Breast epithelium (tissue), 4 donors: Measurements from ENCODE around the gene ACSL1. TPM values are rescaled to one million over a fixed set of nuclear protein-coding genes. Genes with fewer than 3 reads are reported as not detected.

Experiments
- DNase-seq, 2 donors: peaks; one replicate each; pipeline ENCODE4 v3.0.0-alpha.2; 2019; ENCODE audit warnings: low spot score in 2 of 2
- H3K27ac ChIP-seq, 2 donors: fragments of 200-600 bp; sonication (generic) in 1 of 2; one replicate each; pipeline ENCODE4 v1.5.1; 2016 to 2019; ENCODE audit warnings: mild to moderate bottlenecking in 1 of 2
- H3K27me3 ChIP-seq, 2 donors: fragments of 200-600 bp; sonication (generic) in 1 of 2; one replicate each; pipeline versions ENCODE4 v1.5.1 to v1.6.0; 2017 to 2019; ENCODE audit warnings: control low read depth in 1 of 2, mild to moderate bottlenecking in 1 of 2
- H3K36me3 ChIP-seq: fragments of 200-600 bp; one replicate; pipeline ENCODE4 v1.5.1; 2019
- H3K4me1 ChIP-seq, 2 donors: fragments of 200-600 bp; sonication (generic); one replicate each; pipeline ENCODE4 v1.5.1; 2016 to 2019; ENCODE audit warnings: control low read depth in 1 of 2
- H3K4me3 ChIP-seq, 3 donors: fragments of 200-600 bp; sonication (generic); 1 replicate in 2 of 3; 2 replicates in 1 of 3; pipeline ENCODE4 v1.5.1; 2016 to 2019; ENCODE audit warnings: mild to moderate bottlenecking in 3 of 3, moderate library complexity in 2 of 3
- H3K9me3 ChIP-seq, 2 donors: fragments of 200-600 bp; sonication (generic) in 1 of 2; one replicate each; pipeline ENCODE4 v1.5.1; 2016 to 2019; ENCODE audit warnings: control low read depth in 1 of 2
- POLR2A ChIP-seq: fragments of 450-650 bp; IDR thresholded peaks from one replicate; pipeline ENCODE4 v1.6.1; 2016; ENCODE audit warnings: antibody characterized with exemption, mild to moderate bottlenecking, moderate library complexity
- POLR2AphosphoS5 ChIP-seq, 3 donors: sonication (generic); formaldehyde crosslinking; IDR thresholded peaks; one replicate each; pipeline ENCODE4 v1.6.1; 2017; ENCODE audit warnings: antibody characterized with exemption in 3 of 3
- intact Hi-C: fragments of 100-400 bp; cut with DNase I; formaldehyde crosslinking; loops from one replicate; pipeline ENCODE4 v1.15.1; 2023; ENCODE audit warnings: low total_unique reads
- total RNA-seq, 3 donors: library from RNA; depleted of rRNA; stranded (reverse); fragments of >200 nt; gene quantifications; one replicate each; pipeline ENCODE4 v1.1.0, GENCODE V29; 2016
- TF ChIP-seq, protein P1 (sequence below), 3 donors: fragments of 450-650 bp; IDR thresholded peaks; one replicate each; pipeline ENCODE4 v1.5.1; 2016 to 2017; ENCODE audit warnings: antibody characterized with exemption in 3 of 3, mild to moderate bottlenecking in 3 of 3, moderate library complexity in 3 of 3

Gene ACSL1
- total RNA-seq, 3 donors from 2014 or later = 167 to 797 (median 254) TPM

DNA sequence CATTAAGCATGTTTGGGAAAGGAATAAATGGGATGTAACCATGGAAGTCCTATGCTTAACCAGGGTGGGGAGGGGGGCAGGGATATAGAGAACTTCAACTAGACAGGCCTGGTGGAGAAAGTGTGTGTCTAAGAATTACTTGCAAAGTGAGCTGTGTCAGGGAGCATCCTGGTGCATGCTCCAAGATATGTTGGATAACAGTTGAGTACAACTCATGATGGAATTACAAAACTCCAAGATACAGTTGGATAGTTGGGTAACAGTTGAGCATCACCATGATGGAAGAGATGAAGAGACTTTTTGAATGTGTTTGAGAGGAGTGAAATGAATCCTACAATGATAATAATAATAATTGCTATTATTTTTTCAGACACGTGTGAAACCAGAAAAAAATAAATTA, 26.1 kb upstream of the ACSL1 start:
- TF ChIP-seq, protein P1, sequence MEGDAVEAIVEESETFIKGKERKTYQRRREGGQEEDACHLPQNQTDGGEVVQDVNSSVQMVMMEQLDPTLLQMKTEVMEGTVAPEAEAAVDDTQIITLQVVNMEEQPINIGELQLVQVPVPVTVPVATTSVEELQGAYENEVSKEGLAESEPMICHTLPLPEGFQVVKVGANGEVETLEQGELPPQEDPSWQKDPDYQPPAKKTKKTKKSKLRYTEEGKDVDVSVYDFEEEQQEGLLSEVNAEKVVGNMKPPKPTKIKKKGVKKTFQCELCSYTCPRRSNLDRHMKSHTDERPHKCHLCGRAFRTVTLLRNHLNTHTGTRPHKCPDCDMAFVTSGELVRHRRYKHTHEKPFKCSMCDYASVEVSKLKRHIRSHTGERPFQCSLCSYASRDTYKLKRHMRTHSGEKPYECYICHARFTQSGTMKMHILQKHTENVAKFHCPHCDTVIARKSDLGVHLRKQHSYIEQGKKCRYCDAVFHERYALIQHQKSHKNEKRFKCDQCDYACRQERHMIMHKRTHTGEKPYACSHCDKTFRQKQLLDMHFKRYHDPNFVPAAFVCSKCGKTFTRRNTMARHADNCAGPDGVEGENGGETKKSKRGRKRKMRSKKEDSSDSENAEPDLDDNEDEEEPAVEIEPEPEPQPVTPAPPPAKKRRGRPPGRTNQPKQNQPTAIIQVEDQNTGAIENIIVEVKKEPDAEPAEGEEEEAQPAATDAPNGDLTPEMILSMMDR (IDR thresholded peaks at IDR 0.05) = no peak
- TF ChIP-seq POLR2AphosphoS5 (IDR thresholded peaks at IDR 0.05) (no peak), POLR2A (no peak)
- no peak overlapping the region for H3K4me3 ChIP-seq
- no peak overlapping the region for H3K27ac ChIP-seq
- no peaks in the 10 kb centered on the region for H3K27me3 ChIP-seq
- no peaks in the 10 kb centered on the region for H3K36me3 ChIP-seq
- H3K4me1 ChIP-seq = no peaks in the 10 kb centered on the region
- H3K9me3 ChIP-seq = no peaks in the 10 kb centered on the region
- DNase-seq = no peak
- intact Hi-C loops = no loop called here

DNA sequence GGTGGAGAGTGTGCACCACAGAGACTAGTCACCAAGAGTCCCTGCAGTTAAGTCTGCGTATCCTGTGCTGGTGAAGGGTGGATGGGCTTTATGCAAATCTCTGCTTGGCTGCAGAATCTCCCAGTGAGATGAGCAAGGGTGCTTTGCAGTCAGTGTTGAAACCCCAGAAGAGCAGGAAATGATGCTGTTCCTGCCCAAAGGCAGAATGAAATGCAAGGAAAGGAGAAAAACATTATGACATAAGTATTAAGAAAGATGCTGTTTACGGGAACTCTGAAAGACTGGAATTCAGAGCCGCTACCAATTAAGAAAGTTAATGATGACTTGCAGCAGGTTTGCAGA, 25.4 kb upstream of the ACSL1 start:
- intact Hi-C loops = no loop called here
- no peaks in the 10 kb centered on the region for H3K9me3 ChIP-seq
- no peak for DNase-seq
- H3K27ac ChIP-seq = no peak overlapping the region
- H3K4me3 ChIP-seq = no peak overlapping the region
- no peaks in the 10 kb centered on the region for H3K4me1 ChIP-seq
- no peaks in the 10 kb centered on the region for H3K36me3 ChIP-seq
- no peaks in the 10 kb centered on the region for H3K27me3 ChIP-seq
- TF ChIP-seq POLR2A = no peak
- TF ChIP-seq POLR2AphosphoS5 (IDR thresholded peaks at IDR 0.05) = no peak
- TF ChIP-seq, protein P1 (IDR thresholded peaks at IDR 0.05) = no peak

DNA sequence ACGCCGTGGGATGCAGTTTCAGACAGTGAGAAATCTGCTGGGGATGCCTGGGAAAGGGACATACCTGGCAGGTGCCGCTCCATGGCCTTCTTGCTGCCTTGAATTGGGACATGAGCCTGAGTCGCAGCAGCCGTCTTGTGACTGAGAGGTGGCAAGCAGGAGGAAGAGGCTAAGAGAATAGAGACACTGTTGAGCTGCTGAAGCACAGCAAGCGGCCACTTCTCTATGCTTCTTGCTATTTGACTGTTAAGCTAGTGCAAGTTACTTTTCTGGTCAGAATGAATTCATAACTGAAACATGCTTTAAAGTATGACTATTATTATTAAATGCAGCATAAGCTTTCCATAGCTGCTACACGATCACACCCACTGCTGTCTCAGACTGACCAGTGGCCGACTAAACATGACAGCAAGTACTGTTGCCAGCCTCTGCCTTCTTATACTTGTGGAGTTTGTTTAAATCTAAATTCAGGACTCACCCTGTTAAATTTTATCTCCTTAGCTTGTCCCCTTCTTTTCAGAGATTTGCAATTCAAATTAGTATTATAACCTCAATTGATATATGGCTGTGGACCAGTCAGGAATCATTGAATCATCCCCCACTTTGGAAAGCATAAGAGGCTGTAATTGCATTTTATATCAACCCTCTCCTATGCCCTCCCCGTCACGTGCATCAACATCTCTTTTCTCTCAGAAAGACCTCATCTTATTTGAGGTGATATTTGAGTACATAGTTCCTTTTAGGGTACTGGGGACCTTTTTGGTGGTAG, 24.8 kb upstream of the ACSL1 start:
- H3K36me3 ChIP-seq = no peaks in the 10 kb centered on the region
- intact Hi-C loops = no loop called here
- H3K4me3 ChIP-seq = no peak overlapping the region
- no peaks in the 10 kb centered on the region for H3K9me3 ChIP-seq
- H3K27ac ChIP-seq = no peak overlapping the region
- no peak for DNase-seq
- TF ChIP-seq POLR2A (no peak), POLR2AphosphoS5 (IDR thresholded peaks at IDR 0.05) (no peak)
- TF ChIP-seq, protein P1 (IDR thresholded peaks at IDR 0.05) = no peak
- no peaks in the 10 kb centered on the region for H3K27me3 ChIP-seq
- no peaks in the 10 kb centered on the region for H3K4me1 ChIP-seq

DNA sequence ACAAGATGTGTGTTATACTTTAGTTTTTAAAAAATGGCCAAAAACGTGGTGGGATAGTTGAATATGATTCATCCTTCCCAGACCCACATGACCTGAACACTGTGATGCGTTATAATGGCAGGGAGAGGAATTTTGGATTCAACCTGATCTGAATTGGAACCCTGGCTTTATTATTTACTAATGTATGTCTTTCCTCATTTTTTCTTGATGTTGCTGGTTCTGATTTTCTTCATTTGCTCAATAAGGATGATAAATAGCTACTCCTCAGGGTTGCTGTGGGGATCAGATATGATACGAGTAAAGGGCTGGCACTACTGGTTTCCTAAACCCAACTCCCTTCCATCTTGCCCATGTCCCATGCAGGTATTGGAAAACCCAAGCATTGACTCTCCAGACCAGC, 24.2 kb upstream of the ACSL1 start:
- H3K36me3 ChIP-seq = no peaks in the 10 kb centered on the region
- H3K27me3 ChIP-seq = no peaks in the 10 kb centered on the region
- no peaks in the 10 kb centered on the region for H3K9me3 ChIP-seq
- H3K4me3 ChIP-seq = no peak overlapping the region
- no peak overlapping the region for H3K27ac ChIP-seq
- intact Hi-C loops = no loop called here
- no peaks in the 10 kb centered on the region for H3K4me1 ChIP-seq
- no peak for DNase-seq
- TF ChIP-seq POLR2AphosphoS5 (IDR thresholded peaks at IDR 0.05) = no peak
- TF ChIP-seq, protein P1 (IDR thresholded peaks at IDR 0.05) = no peak
- no peak for TF ChIP-seq POLR2A

DNA sequence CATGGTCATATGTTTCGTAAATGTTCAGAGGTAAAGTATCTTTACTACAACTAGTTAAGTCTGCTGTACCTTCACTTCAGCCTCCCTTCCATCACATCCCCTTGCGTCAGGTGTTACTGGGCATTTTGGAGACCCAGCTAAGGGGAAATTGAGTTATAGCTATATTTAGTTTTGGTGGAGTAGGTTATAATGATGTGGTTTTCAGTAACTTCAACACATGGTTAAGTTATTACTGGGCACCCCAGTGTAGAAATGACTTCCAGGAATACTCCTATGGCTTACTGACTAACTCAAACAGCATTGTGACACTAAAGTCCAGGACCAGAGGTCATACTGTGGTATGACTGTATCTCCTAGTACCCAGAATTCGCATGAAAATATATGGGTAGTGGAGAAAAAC, 23.4 kb upstream of the ACSL1 start:
- H3K9me3 ChIP-seq = no peaks in the 10 kb centered on the region
- H3K36me3 ChIP-seq = no peaks in the 10 kb centered on the region
- intact Hi-C loops = no loop called here
- H3K4me1 ChIP-seq = no peaks in the 10 kb centered on the region
- no peak overlapping the region for H3K27ac ChIP-seq
- no peak for DNase-seq
- no peak overlapping the region for H3K4me3 ChIP-seq
- TF ChIP-seq, protein P1 (IDR thresholded peaks at IDR 0.05) = no peak
- TF ChIP-seq POLR2AphosphoS5 (IDR thresholded peaks at IDR 0.05) (no peak), POLR2A (no peak)
- no peaks in the 10 kb centered on the region for H3K27me3 ChIP-seq
